ENCODE results near the gene SYNGR3.

Gene SYNGR3

GRCh38 chr16:1982013-1982433, 7.7 kb upstream of the SYNGR3 start:
- TF ChIP-seq FOXA1 (IDR thresholded peaks at IDR 0.05) (no peak), SUZ12 (IDR thresholded peaks at IDR 0.05) (no peak), ARNT (IDR thresholded peaks at IDR 0.05) (no peak), NFRKB (IDR thresholded peaks at IDR 0.05) (no peak), SP1 (IDR thresholded peaks at IDR 0.05) (no peak), FOXM1 (IDR thresholded peaks at IDR 0.05; ENCODE audit: borderline replicate concordance) (no peak), HDGF (IDR thresholded peaks at IDR 0.05; ENCODE audit: borderline replicate concordance) (no peak), BHLHE40 (IDR thresholded peaks at IDR 0.05; ENCODE audit: borderline replicate concordance) (no peak), TARDBP (IDR thresholded peaks at IDR 0.05) (no peak), FOXK2 (IDR thresholded peaks at IDR 0.05) (no peak), L3MBTL2 (conservative IDR thresholded peaks at IDR 0.05) (no peak), LEF1 (IDR thresholded peaks at IDR 0.05; ENCODE audit: borderline replicate concordance) (no peak), ELF4 (IDR thresholded peaks at IDR 0.05) (no peak)
- TF ChIP-seq, protein P1, sequence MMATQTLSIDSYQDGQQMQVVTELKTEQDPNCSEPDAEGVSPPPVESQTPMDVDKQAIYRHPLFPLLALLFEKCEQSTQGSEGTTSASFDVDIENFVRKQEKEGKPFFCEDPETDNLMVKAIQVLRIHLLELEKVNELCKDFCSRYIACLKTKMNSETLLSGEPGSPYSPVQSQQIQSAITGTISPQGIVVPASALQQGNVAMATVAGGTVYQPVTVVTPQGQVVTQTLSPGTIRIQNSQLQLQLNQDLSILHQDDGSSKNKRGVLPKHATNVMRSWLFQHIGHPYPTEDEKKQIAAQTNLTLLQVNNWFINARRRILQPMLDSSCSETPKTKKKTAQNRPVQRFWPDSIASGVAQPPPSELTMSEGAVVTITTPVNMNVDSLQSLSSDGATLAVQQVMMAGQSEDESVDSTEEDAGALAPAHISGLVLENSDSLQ (IDR thresholded peaks at IDR 0.05), result no peak
- POLR2A ChIA-PET, result interaction anchor here (0.9 to 9.2 kb wide), 6 partner anchors 10 to 39 kb away, joined by 3 to 88 read pairs (median 6); partner anchors contain the start of genes MSRB1, RNF151, RPS2 and TBL3
- DNase-seq (ENCODE audit: extremely low spot score), result no peak
- CTCF ChIA-PET, result interaction anchor here (0.9 to 1.4 kb wide), 4 partner anchors 22 to 44 kb away, joined by 3 to 5 read pairs (median 4); partner anchors contain the start of gene NHERF2

- TF ChIP-seq LEF1 (IDR thresholded peaks at IDR 0.05; ENCODE audit: borderline replicate concordance) (no peak), BHLHE40 (IDR thresholded peaks at IDR 0.05; ENCODE audit: borderline replicate concordance) (no peak), FOXM1 (IDR thresholded peaks at IDR 0.05; ENCODE audit: borderline replicate concordance) (no peak), L3MBTL2 (conservative IDR thresholded peaks at IDR 0.05) (no peak), CTBP1 (IDR thresholded peaks at IDR 0.05; ENCODE audit: borderline replicate concordance) (no peak), ZNF384 (IDR thresholded peaks at IDR 0.05) (no peak), ELF4 (IDR thresholded peaks at IDR 0.05) (no peak), ARNT (IDR thresholded peaks at IDR 0.05) (no peak), HDGF (IDR thresholded peaks at IDR 0.05; ENCODE audit: borderline replicate concordance) (no peak), TARDBP (IDR thresholded peaks at IDR 0.05) (no peak), SUZ12 (IDR thresholded peaks at IDR 0.05) (no peak), FOXK2 (IDR thresholded peaks at IDR 0.05) (no peak), SP1 (IDR thresholded peaks at IDR 0.05) (no peak), NFRKB (IDR thresholded peaks at IDR 0.05) (no peak), FOXA1 (IDR thresholded peaks at IDR 0.05) (no peak)
- TF ChIP-seq, protein P1 (IDR thresholded peaks at IDR 0.05), result no peak
- CTCF ChIA-PET, result no interaction called here
- POLR2A ChIA-PET, result interaction anchor here (1.6 to 9.2 kb wide), 5 partner anchors 11 to 40 kb away, joined by 6 to 88 read pairs (median 12); partner anchors contain the start of genes MSRB1, RNF151, RPS2 and TBL3
- no peak for DNase-seq (ENCODE audit: extremely low spot score)
These were observed 6.7 kb upstream of the SYNGR3 start for GRCh38 chr16:1982991-1983543.

- no peak for TF ChIP-seq SP1 (IDR thresholded peaks at IDR 0.05)
- peak; percentile 42; the same call in 1 of the 2 replicates for TF ChIP-seq ARNT (IDR thresholded peaks at IDR 0.05)
- no peak for TF ChIP-seq FOXK2 (IDR thresholded peaks at IDR 0.05)
- no peak for TF ChIP-seq FOXA1 (IDR thresholded peaks at IDR 0.05)
- TF ChIP-seq LEF1 (IDR thresholded peaks at IDR 0.05; ENCODE audit: borderline replicate concordance), result peak; percentile 74; the same call in 1 of the 2 replicates
- 0 out of 2 replicates have a peak, but pooled peaks have one; percentile 36 for TF ChIP-seq CTBP1 (IDR thresholded peaks at IDR 0.05; ENCODE audit: borderline replicate concordance)
- peak; percentile 38; the same call in 1 of the 2 replicates for TF ChIP-seq TARDBP (IDR thresholded peaks at IDR 0.05)
- TF ChIP-seq FOXM1 (IDR thresholded peaks at IDR 0.05; ENCODE audit: borderline replicate concordance), result peak; percentile 59; the same call in 1 of the 2 replicates
- TF ChIP-seq ZNF384 (IDR thresholded peaks at IDR 0.05), result no peak
- DNase-seq (ENCODE audit: extremely low spot score), result peak; percentile 93
- ChIA-PET CTCF (no interaction called here), POLR2A (interaction anchor here (0.7 to 9.2 kb wide), 5 partner anchors 8 to 172 kb away, joined by 3 to 88 read pairs (median 8); partner anchors contain the start of genes RNF151, RPS2, TBL3 and TRAF7)
These were observed 6.0 kb upstream of the SYNGR3 start, which contains the start of gene GFER for GRCh38 chr16:1983544-1984346. GFER (plus strand) TSS chr16:1984193; CDS start chr16:1984219, 26 bp downstream.

GRCh38 chr16:1984347-1985225, 5.2 kb upstream of the SYNGR3 start:
- ChIA-PET POLR2A (interaction anchor here (0.7 to 9.2 kb wide), 7 partner anchors 9 to 171 kb away, joined by 3 to 88 read pairs (median 6); partner anchors contain the start of genes RNF151, RPS2, TBL3 and TRAF7), CTCF (no interaction called here)
- TF ChIP-seq BHLHE40 (IDR thresholded peaks at IDR 0.05; ENCODE audit: borderline replicate concordance), result no peak
- TF ChIP-seq LEF1 (IDR thresholded peaks at IDR 0.05; ENCODE audit: borderline replicate concordance), result 0 out of 2 replicates have a peak, but pooled peaks have one; percentile 0
- DNase-seq (ENCODE audit: extremely low spot score), result no peak

DNA sequence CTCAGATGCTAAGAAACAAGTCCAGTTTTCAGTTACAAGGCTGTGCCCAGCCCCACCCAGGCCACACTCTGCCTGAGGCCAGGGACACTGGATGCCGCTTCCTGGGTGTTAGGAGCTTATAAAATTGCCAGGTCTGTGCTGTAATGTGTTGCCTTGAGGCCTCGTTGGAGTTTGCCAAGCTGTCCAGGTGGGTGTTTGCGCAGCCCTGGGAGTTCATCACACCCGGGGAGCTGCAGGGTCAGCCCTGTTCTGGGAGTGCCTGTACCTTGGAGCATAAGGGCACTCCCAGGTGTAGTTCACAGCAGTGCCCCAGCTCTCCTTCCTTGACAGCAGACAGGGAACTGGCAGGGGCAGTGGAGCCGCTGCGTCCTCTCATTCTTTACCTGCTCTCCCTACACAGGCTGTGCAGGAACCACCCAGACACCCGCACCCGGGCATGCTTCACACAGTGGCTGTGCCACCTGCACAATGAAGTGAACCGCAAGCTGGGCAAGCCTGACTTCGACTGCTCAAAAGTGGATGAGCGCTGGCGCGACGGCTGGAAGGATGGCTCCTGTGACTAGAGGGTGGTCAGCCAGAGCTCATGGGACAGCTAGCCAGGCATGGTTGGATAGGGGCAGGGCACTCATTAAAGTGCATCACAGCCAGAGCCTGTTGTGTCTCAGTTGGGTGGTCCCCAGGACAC, 4.2 kb upstream of the SYNGR3 start:
- ChIA-PET CTCF (no interaction called here), POLR2A (interaction anchor here (0.9 to 9.2 kb wide), 5 partner anchors 8 to 170 kb away, joined by 3 to 88 read pairs (median 8); partner anchors contain the start of genes RNF151, RPS2, TBL3 and TRAF7)
- DNase-seq (ENCODE audit: extremely low spot score), result no peak
- TF ChIP-seq FOXK2 (IDR thresholded peaks at IDR 0.05), result no peak
- no peak for TF ChIP-seq SUZ12 (IDR thresholded peaks at IDR 0.05)
- no peak for TF ChIP-seq TARDBP (IDR thresholded peaks at IDR 0.05)

Data from HEK293T (cell line).